NCI-H524 (cell line): ENCODE results near the gene PXDN.
A peak's percentile ranks its signal among the peaks of the same experiment; 100 is the strongest.
"Not testable (repeated sequence)": the region's sequence is repeated elsewhere in the genome, so short reads cannot be mapped to it uniquely, and the experiment has no call there.

Experiments used
- DNase-seq, 2 experiments: peaks; one replicate each; lab custom pipeline; 2025; lab: John Stamatoyannopoulos, UW

Gene PXDN

GRCh38 chr2:1774929-1775328, 30.6 kb upstream of the PXDN start:
- no peak for DNase-seq

GRCh38 chr2:1773883-1774282, 29.6 kb upstream of the PXDN start:
- DNase-seq, result no peak

- no peak for DNase-seq
Measured at GRCh38 chr2:1772471-1773267, 28.4 kb upstream of the PXDN start.

- no peak for DNase-seq
Measured at GRCh38 chr2:1771626-1772280, 27.4 kb upstream of the PXDN start.

- DNase-seq, result no peak
Measured at GRCh38 chr2:1770566-1771380, 26.5 kb upstream of the PXDN start.

- DNase-seq, result peak; percentile 38 to 80
Measured at GRCh38 chr2:1769703-1770422, 25.5 kb upstream of the PXDN start.

- no peak for DNase-seq
Measured at GRCh38 chr2:1767939-1768691, 23.8 kb upstream of the PXDN start.

- DNase-seq, result no peak
Measured at GRCh38 chr2:1766851-1767811, 22.8 kb upstream of the PXDN start.

GRCh38 chr2:1766425-1766824, 22.1 kb upstream of the PXDN start:
- no peak for DNase-seq

- not testable (repeated sequence) for DNase-seq
Measured at GRCh38 chr2:1765201-1765600, 20.9 kb upstream of the PXDN start.

GRCh38 chr2:1759611-1759930, 15.3 kb upstream of the PXDN start:
- DNase-seq, result no peak

- no peak for DNase-seq
Measured at GRCh38 chr2:1758774-1759610, 14.7 kb upstream of the PXDN start.

GRCh38 chr2:1758171-1758570, 13.9 kb upstream of the PXDN start:
- DNase-seq, result no peak

GRCh38 chr2:1757567-1757966, 13.3 kb upstream of the PXDN start:
- DNase-seq, result no peak

GRCh38 chr2:1757146-1757545, 12.8 kb upstream of the PXDN start:
- DNase-seq, result not testable (repeated sequence)

- DNase-seq, result no peak
Measured at GRCh38 chr2:1756456-1756855, 12.1 kb upstream of the PXDN start.

GRCh38 chr2:1755436-1756191, 11.3 kb upstream of the PXDN start:
- no peak for DNase-seq

GRCh38 chr2:1754461-1755170, 10.3 kb upstream of the PXDN start:
- DNase-seq, result no peak
